IMR-90 (cell line): ENCODE results near the gene CHMP3. TPM values are rescaled to one million over a fixed set of nuclear protein-coding genes. Genes with fewer than 3 reads are reported as not detected.

Experiments
- ATAC-seq: fragments of 200-7000 bp; cut with Tn5 transposase; 2 replicates; pipeline ENCODE4 v1.9.1; 2020; ENCODE audit warnings: low read depth, mild to moderate bottlenecking, moderate library complexity
- BruUV-seq: library from RNA; stranded (reverse); fragments of 400-500 nt; replicated peaks from 2 replicates; lab custom pipeline; 2021; lab: Mats Ljungman, UMichigan
- CTCF ChIA-PET: fragments of 300-600 bp; formaldehyde crosslinking; extraction: SDS; loops from one replicate; lab custom pipeline; 2021; ENCODE audit warnings: antibody characterized with exemption; lab: Yijun Ruan, JAX
- POLR2A ChIA-PET: fragments of 300-600 bp; sonication (Branson Sonifier 250); formaldehyde crosslinking; loops from one replicate; lab custom pipeline; 2022; ENCODE audit warnings: antibody characterized with exemption; ENCODE audit not compliant: unreplicated experiment; lab: Charles Lee
- DNase-seq: peaks from one replicate; pipeline ENCODE4 v3.0.0; 2013
- H2AFZ ChIP-seq: replicated peaks from 2 replicates; pipeline ENCODE3; 2013; ENCODE audit warnings: low read length, mild to moderate bottlenecking; ENCODE audit not compliant: poor library complexity
- H2AK5ac ChIP-seq: 2 replicates; pipeline ENCODE4 v1.6.1; 2013; ENCODE audit warnings: low read depth, low read length, inconsistent platforms
- H2AK9ac ChIP-seq: replicated peaks from 2 replicates; pipeline ENCODE3; 2013; ENCODE audit warnings: mild to moderate bottlenecking, low read depth, low read length, moderate library complexity; ENCODE audit not compliant: poor library complexity
- H2BK120ac ChIP-seq: 2 replicates; pipeline ENCODE4 v1.6.1; 2013; ENCODE audit warnings: low read depth, low read length, inconsistent platforms
- H2BK15ac ChIP-seq: 3 replicates; pipeline ENCODE4 v1.6.1; 2013; ENCODE audit warnings: low read depth, low read length, inconsistent platforms
- H2BK20ac ChIP-seq: 2 replicates; pipeline ENCODE4 v1.6.1; 2013; ENCODE audit warnings: low read depth, mild to moderate bottlenecking, inconsistent platforms, low read length, moderate library complexity
- H2BK5ac ChIP-seq: 2 replicates; pipeline ENCODE4 v1.6.1; 2013; ENCODE audit warnings: mild to moderate bottlenecking, low read depth, low read length, inconsistent platforms; ENCODE audit not compliant: poor library complexity, severe bottlenecking
- H3K14ac ChIP-seq: replicated peaks from 2 replicates; pipeline ENCODE4 v1.6.1; 2013; ENCODE audit warnings: low read depth, low read length, inconsistent platforms
- H3K18ac ChIP-seq: 2 replicates; pipeline ENCODE4 v1.6.1; 2013; ENCODE audit warnings: low read depth, low read length, control low read depth
- H3K23ac ChIP-seq: 2 replicates; pipeline ENCODE4 v1.6.1; 2013; ENCODE audit warnings: low read depth, low read length, inconsistent platforms
- H3K27ac ChIP-seq: 2 replicates; pipeline ENCODE4 v1.5.1; 2013; ENCODE audit warnings: mild to moderate bottlenecking, control low read depth, low read length; ENCODE audit not compliant: insufficient read depth
- H3K27me3 ChIP-seq: 2 replicates; pipeline ENCODE4 v1.6.1; 2013; ENCODE audit warnings: low read length; ENCODE audit not compliant: control insufficient read depth, insufficient read depth
- H3K36me3 ChIP-seq: 2 replicates; pipeline ENCODE4 v1.6.1; 2013; ENCODE audit warnings: low read length, mixed read lengths; ENCODE audit not compliant: control insufficient read depth, insufficient read depth
- H3K4ac ChIP-seq: 2 replicates; pipeline ENCODE4 v1.6.1; 2013; ENCODE audit warnings: low read depth, low read length, inconsistent platforms
- H3K4me1 ChIP-seq: 2 replicates; pipeline ENCODE4 v1.6.1; 2013; ENCODE audit warnings: low read length, mixed read lengths; ENCODE audit not compliant: control insufficient read depth, insufficient read depth
- H3K4me2 ChIP-seq: 2 replicates; pipeline ENCODE4 v1.6.1; 2013; ENCODE audit warnings: low read depth, mild to moderate bottlenecking, control low read depth, low read length, moderate library complexity
- H3K4me3 ChIP-seq: 2 replicates; pipeline ENCODE4 v1.5.1; 2013; ENCODE audit warnings: low read depth, mild to moderate bottlenecking, control low read depth, low read length, moderate library complexity; ENCODE audit not compliant: insufficient read depth
- H3K56ac ChIP-seq: 2 replicates; pipeline ENCODE4 v1.6.1; 2013; ENCODE audit warnings: low read length, inconsistent platforms; ENCODE audit not compliant: insufficient read depth; ENCODE audit errors: extremely low read depth
- H3K79me1 ChIP-seq, 2 experiments: 2 replicates each; pipeline ENCODE4 v1.6.1; 2013; ENCODE audit warnings: low read length in 2 of 2, inconsistent platforms in 1 of 2, low read depth in 1 of 2
- H3K9ac ChIP-seq: 2 replicates; pipeline ENCODE4 v1.6.1; 2013; ENCODE audit warnings: low read depth, low read length, control low read depth
- H3K9me1 ChIP-seq: 2 replicates; pipeline ENCODE4 v1.6.1; 2013; ENCODE audit warnings: low read length, inconsistent platforms; ENCODE audit not compliant: insufficient read depth
- H3K9me3 ChIP-seq: 2 replicates; pipeline ENCODE4 v1.6.1; 2013; ENCODE audit warnings: low read length; ENCODE audit not compliant: control insufficient read depth, insufficient read depth
- H4K20me1 ChIP-seq: 2 replicates; pipeline ENCODE4 v1.6.1; 2013; ENCODE audit warnings: low read length, inconsistent platforms; ENCODE audit not compliant: insufficient read depth
- H4K5ac ChIP-seq: 2 replicates; pipeline ENCODE4 v1.6.1; 2013; ENCODE audit warnings: mild to moderate bottlenecking, low read depth, low read length, control low read depth
- H4K8ac ChIP-seq, 2 experiments: 2 replicates each; pipeline ENCODE4 v1.6.1; 2013; ENCODE audit warnings: low read depth in 2 of 2, low read length in 2 of 2, control low read depth in 1 of 2, inconsistent platforms in 1 of 2
- H4K91ac ChIP-seq: 2 replicates; pipeline ENCODE4 v1.6.1; 2013; ENCODE audit warnings: low read depth, low read length, inconsistent platforms; ENCODE audit not compliant: insufficient read depth
- CTCF ChIP-seq: conservative IDR thresholded peaks from 2 replicates; pipeline ENCODE4 v1.5.1; 2012; ENCODE audit warnings: mild to moderate bottlenecking, low read depth, low read length, improper control_type of control experiment
- MAFK ChIP-seq: IDR thresholded peaks from 2 replicates; pipeline ENCODE4 v1.6.1; 2012; ENCODE audit warnings: low read depth, low read length, improper control_type of control experiment
- dilution Hi-C: fragments of 300-500 bp; cut with HindIII; formaldehyde crosslinking; loops from one replicate; pipeline ENCODE4 v1.14.3; 2018; ENCODE audit warnings: low sequenced_read_pairs; ENCODE audit not compliant: unreplicated experiment
- in situ Hi-C: fragments of 300-500 bp; cut with MboI; formaldehyde crosslinking; loops from 3 replicates; pipeline ENCODE4 v1.14.3; 2019; ENCODE audit warnings: low sequenced_read_pairs, inconsistent platforms, mixed read lengths
- intact Hi-C: fragments of 100-400 bp; cut with micrococcal nuclease; formaldehyde crosslinking; loops from 2 replicates; pipeline ENCODE4 v1.10.0; 2022
- polyA plus RNA-seq, 3 experiments: library from polyadenylated mRNA; depleted of rRNA; stranded (reverse); fragments of >200 nt; gene quantifications; 2 replicates each; pipeline ENCODE4 v1.2.3, GENCODE V29; 2012; ENCODE audit warnings: low replicate concordance in 1 of 3
- total RNA-seq: library from RNA; depleted of rRNA; stranded (reverse); fragments of >200 nt; gene quantifications from 2 replicates; pipeline ENCODE4 v1.2.3, GENCODE V29; 2012

CHMP3 gene
- total and polyA plus RNA-seq, 2 of the 4 experiments (the other 2 are of a cell fraction): 38.4 to 84.6 TPM

- Histone ChIP-seq H3K4me2 (no peak overlapping the region), H3K56ac (no peak overlapping the region), H3K4me1 (peaks cover 2% of the 10 kb centered on the region), H3K27ac (no peak overlapping the region), H3K14ac (no peak overlapping the region), H2AK9ac (no peak overlapping the region), H3K4me3 (no peak overlapping the region), H2BK20ac (no peak overlapping the region), H2AFZ (no peak overlapping the region), H3K79me1 (peaks cover 3 to 12% of the 10 kb centered on the region in 2 experiments; a peak in 3 of 4 replicates), H4K5ac (no peak overlapping the region), H4K91ac (no peak overlapping the region), H2BK120ac (no peak overlapping the region), H3K18ac (no peak overlapping the region), H4K8ac (no peak overlapping the region), H2BK15ac (no peak overlapping the region), H2BK5ac (no peak overlapping the region), H3K23ac (no peak overlapping the region), H4K20me1 (no peaks in the 10 kb centered on the region), H3K27me3 (no peaks in the 10 kb centered on the region), H3K36me3 (no peaks in the 10 kb centered on the region), H2AK5ac (no peak overlapping the region), H3K4ac (no peak overlapping the region), H3K9ac (no peak overlapping the region), H3K9me1 (no peaks in the 10 kb centered on the region; the same call in 1 of the 2 replicates), H3K9me3 (no peaks in the 10 kb centered on the region)
- POLR2A ChIA-PET: no interaction called here
- no TSS peak for BruUV-seq
- CTCF ChIA-PET: interaction anchor here (0.6 kb wide), 1 partner anchor 106 kb away, joined by 3 read pairs; no protein-coding TSS in a partner anchor
- intact Hi-C loops: no loop called here
- ATAC-seq (no peak), DNase-seq (no peak)
- dilution Hi-C loops: no loop called here
- in situ Hi-C loops: loop anchor here (10.0 kb wide), 1 partner anchor 58 kb away; the partner anchor contains the start of gene RNF103
- TF ChIP-seq MAFK: no peak
- no peak for TF ChIP-seq CTCF
Observed at GRCh38 chr2:86566821-86567190, 3.6 kb upstream of the CHMP3 start.
